NOMO-1 (cell line): Measurements from ENCODE around the gene BCCIP.

Experiments
- DNase-seq, 2 experiments: peaks; one replicate each; lab custom pipeline; 2025; ENCODE audit not compliant: unreplicated experiment in 2 of 2; lab: John Stamatoyannopoulos, UW

Gene BCCIP

DNA sequence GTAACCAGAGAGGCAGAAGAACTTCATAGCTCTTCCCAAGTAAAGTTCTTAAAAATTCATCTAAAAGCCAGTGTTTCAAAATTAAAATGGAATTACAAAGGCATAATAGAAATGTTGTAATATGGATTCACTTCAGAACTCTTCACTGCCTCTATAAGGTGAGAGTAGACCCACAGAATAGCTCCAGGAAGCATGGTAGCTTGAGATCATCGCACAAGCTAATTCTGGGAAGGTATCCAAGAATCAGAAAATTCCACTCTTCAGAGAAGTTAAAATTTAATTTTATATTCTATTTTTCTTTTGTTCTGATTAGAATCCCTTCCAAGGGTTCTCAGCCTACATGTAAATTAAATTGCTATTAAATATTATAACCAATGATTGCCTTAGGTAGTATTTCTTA, 59.2 kb downstream of the BCCIP start:
- no peak for DNase-seq

DNA sequence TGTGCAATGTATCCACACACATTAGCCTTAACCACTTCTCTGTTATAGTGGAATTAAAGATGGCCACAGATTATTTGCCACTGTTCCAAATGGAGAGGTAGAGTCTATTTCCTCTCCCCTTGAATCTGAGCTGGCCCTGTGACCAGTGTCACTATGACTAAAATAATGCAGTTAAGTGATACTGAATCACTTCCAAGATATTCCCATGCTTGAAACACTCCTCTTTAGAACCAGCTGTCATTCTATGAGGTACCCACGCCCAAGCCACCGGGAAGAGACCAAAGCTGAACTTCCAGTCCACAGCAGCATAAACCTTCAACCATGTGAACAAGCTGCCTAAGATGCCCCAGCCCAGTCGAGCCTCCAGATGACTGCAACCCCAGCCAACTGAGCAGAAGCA, 59.9 kb downstream of the BCCIP start:
- no peak for DNase-seq
